Left cardiac atrium (tissue), 4 donors: Measurements from ENCODE around the gene ANGPTL5. TPM values are rescaled to one million over a fixed set of nuclear protein-coding genes. Genes with fewer than 3 reads are reported as not detected.

Source experiments
- ATAC-seq, 2 donors: fragments of 200-7000 bp; cut with Tn5 transposase; one replicate each; pipeline ENCODE4 v1.9.1; 2020; ENCODE audit warnings: mild to moderate bottlenecking in 2 of 2, moderate library complexity in 2 of 2
- DNase-seq: peaks from one replicate; pipeline ENCODE4 v3.0.0-alpha.2; 2020
- intact Hi-C, 2 donors: fragments of 100-400 bp; cut with DNase I; formaldehyde crosslinking; loops; one replicate each; pipeline versions ENCODE4 v1.14.1 to v1.15.1; 2022 to 2023
- total RNA-seq, 2 donors: library from RNA; stranded (reverse); fragmentation: NEBNext Ultra II Directional; extraction: Animal tissue kit (Norgen Biotek cat#: 25700); gene quantifications; one replicate each; pipeline ENCODE4 v1.2.1, GENCODE V29; 2021
- donor health status: DM: no; HTN: yes; CAD: no.
- donor health status: DM: no; HTN: yes; CAD: no; lungs with severe emphysema.
- donor health status: DM: yes; HTN: yes; CAD: no.
- donor health status: Dilated cardiomyopathy.

The ANGPTL5 gene
- total RNA-seq, 2 donors from 2014 or later: 1.4 to 4.0 TPM

GRCh38 chr11:101840704-101841103 is 75.6 kb downstream of the ANGPTL5 start:
- DNase-seq: no peak
- ATAC-seq: no peak
- intact Hi-C loops: no loop called here

Other genes starting within 250 kb of the ANGPTL5 start
- gene CEP126, start 1.5 kb downstream of the ANGPTL5 start, total RNA-seq: 1 to 10 TPM; 3.3 to 3.8 TPM
- 1 to 10 TPM in 1 of 2 donors, under 1 TPM in 1; 0.74 to 2.2 TPM for gene CFAP300, start 130.9 kb upstream of the ANGPTL5 start, total RNA-seq
- 10 to 100 TPM; 59.1 to 67.5 TPM for gene YAP1, start 193.9 kb upstream of the ANGPTL5 start, total RNA-seq